H1 (cell line): ENCODE data around the gene NECAB3. TPM values are rescaled to one million over a fixed set of nuclear protein-coding genes. Genes with fewer than 3 reads are reported as not detected.

Experiments
- CTCF ChIA-PET: fragments of 300-600 bp; sonication (Branson Sonifier 250); formaldehyde crosslinking; loops from one replicate; lab custom pipeline; 2021; ENCODE audit not compliant: partially characterized antibody; lab: Charles Lee
- POLR2A ChIA-PET: fragments of 300-600 bp; sonication (Branson Sonifier 250); formaldehyde crosslinking; loops from one replicate; lab custom pipeline; 2021; ENCODE audit warnings: inconsistent platforms; ENCODE audit not compliant: partially characterized antibody; lab: Charles Lee
- DNase-seq, 2 experiments: peaks; one replicate each; pipeline versions ENCODE4 v3.0.0 to v3.0.0-alpha.2; 2010 to 2022; ENCODE audit warnings: low spot score in 2 of 2, low read depth in 1 of 2, mixed read lengths in 1 of 2
- FAIRE-seq: peaks from 2 replicates; lab custom pipeline; 2011; peaks lifted over from hg19 to GRCh38; lab: Jason Lieb, UNC
- H2AFZ ChIP-seq: 2 replicates; pipeline ENCODE4 v1.8.1; 2012; ENCODE audit warnings: low read length, inconsistent platforms
- H2AK5ac ChIP-seq: 2 replicates; pipeline ENCODE4 v1.6.1; 2013; ENCODE audit warnings: low read depth, low read length
- H2BK120ac ChIP-seq: replicated peaks from 2 replicates; pipeline ENCODE3; 2013; ENCODE audit warnings: low read depth, low read length, inconsistent platforms
- H2BK12ac ChIP-seq: 2 replicates; pipeline ENCODE4 v1.6.1; 2013; ENCODE audit warnings: low read depth, low read length
- H2BK15ac ChIP-seq: 2 replicates; pipeline ENCODE4 v1.6.1; 2013; ENCODE audit warnings: low read length
- H2BK20ac ChIP-seq: 2 replicates; pipeline ENCODE4 v1.6.1; 2013; ENCODE audit warnings: low read length
- H2BK5ac ChIP-seq: 2 replicates; pipeline ENCODE4 v1.6.1; 2013; ENCODE audit warnings: low read depth, low read length
- H3K14ac ChIP-seq: 2 replicates; pipeline ENCODE4 v1.6.1; 2013; ENCODE audit warnings: inconsistent platforms; ENCODE audit not compliant: insufficient read length
- H3K18ac ChIP-seq: 2 replicates; pipeline ENCODE4 v1.6.1; 2013; ENCODE audit warnings: low read length; ENCODE audit errors: extremely low read depth
- H3K23ac ChIP-seq: 2 replicates; pipeline ENCODE4 v1.6.1; 2013; ENCODE audit warnings: inconsistent platforms; ENCODE audit not compliant: insufficient read length
- H3K23me2 ChIP-seq: 2 replicates; pipeline ENCODE4 v1.6.1; 2013; ENCODE audit warnings: low read depth, low read length
- H3K27ac ChIP-seq: 2 replicates; pipeline ENCODE4 v1.6.1; 2011; ENCODE audit warnings: low read depth, low read length, inconsistent platforms
- H3K27me3 ChIP-seq, 4 experiments: replicated peaks in 1 of 4; 1 replicate in 1 of 4; 2 replicates in 3 of 4; pipeline versions ENCODE4 v1.6.1 to v1.8.1; 2011 to 2013; ENCODE audit warnings: low read length in 3 of 4, mild to moderate bottlenecking in 3 of 4, inconsistent platforms in 2 of 4, mixed read lengths in 2 of 4, moderate library complexity in 1 of 4; ENCODE audit not compliant: control insufficient read depth in 3 of 4, insufficient read depth in 3 of 4; ENCODE audit errors: extremely low read depth in 1 of 4
- H3K36me3 ChIP-seq, 4 experiments: 2 replicates each; pipeline versions ENCODE4 v1.6.1 to v1.8.1; 2011 to 2013; ENCODE audit warnings: mild to moderate bottlenecking in 4 of 4, low read length in 3 of 4, moderate library complexity in 2 of 4, control low read depth in 1 of 4, inconsistent platforms in 1 of 4; ENCODE audit not compliant: insufficient read depth in 4 of 4, control insufficient read depth in 2 of 4
- H3K4ac ChIP-seq: replicated peaks from 2 replicates; pipeline ENCODE3; 2013; ENCODE audit warnings: low read length, low read depth, mixed read lengths, inconsistent platforms; ENCODE audit not compliant: insufficient read length
- H3K4me1 ChIP-seq, 4 experiments: replicated peaks in 1 of 4; 1 replicate in 1 of 4; 2 replicates in 3 of 4; pipeline versions ENCODE4 v1.6.1 to v1.8.1; 2011 to 2013; ENCODE audit warnings: low read length in 3 of 4, inconsistent platforms in 2 of 4, mixed read lengths in 1 of 4; ENCODE audit not compliant: insufficient read depth in 4 of 4, control insufficient read depth in 3 of 4
- H3K4me2 ChIP-seq, 2 experiments: 2 replicates each; pipeline versions ENCODE4 v1.6.1 to v1.8.1; 2011 to 2013; ENCODE audit warnings: low read depth in 2 of 2, low read length in 2 of 2, control low read depth in 1 of 2, inconsistent platforms in 1 of 2, mild to moderate bottlenecking in 1 of 2; ENCODE audit not compliant: insufficient read depth in 1 of 2
- H3K4me3 ChIP-seq, 4 experiments: fragments of 200-600, 300-600 bp in 1 of 4; sonication (generic), shearing (Covaris generic), sonication (Bioruptor Twin) in 1 of 4; 2 replicates each; pipeline versions ENCODE4 v1.5.1 to v1.8.1; 2011 to 2016; ENCODE audit warnings: low read length in 4 of 4, low read depth in 3 of 4, control low read depth in 2 of 4, inconsistent platforms in 2 of 4, mild to moderate bottlenecking in 2 of 4, mixed read lengths in 1 of 4, moderate library complexity in 1 of 4; ENCODE audit not compliant: insufficient read depth in 2 of 4; ENCODE audit errors: extremely low read depth in 1 of 4
- H3K56ac ChIP-seq: replicated peaks from 2 replicates; pipeline ENCODE3; 2013; ENCODE audit warnings: low read depth, mild to moderate bottlenecking, mixed read lengths, low read length, inconsistent platforms; ENCODE audit not compliant: insufficient read length
- H3K79me1 ChIP-seq: 2 replicates; pipeline ENCODE4 v1.6.1; 2013; ENCODE audit warnings: low read depth, low read length, control low read depth
- H3K79me2 ChIP-seq, 2 experiments: 2 replicates each; pipeline versions ENCODE4 v1.6.1 to v1.8.1; 2012 to 2013; ENCODE audit warnings: low read length in 2 of 2, mild to moderate bottlenecking in 2 of 2, inconsistent platforms in 1 of 2; ENCODE audit not compliant: insufficient read depth in 2 of 2, control insufficient read depth in 1 of 2
- H3K9ac ChIP-seq, 4 experiments: replicated peaks in 1 of 4; 1 replicate in 1 of 4; 2 replicates in 3 of 4; pipeline versions ENCODE4 v1.6.1 to v1.8.1; 2011 to 2013; ENCODE audit warnings: low read depth in 3 of 4, low read length in 3 of 4, control low read depth in 2 of 4, mild to moderate bottlenecking in 2 of 4, moderate library complexity in 2 of 4, inconsistent platforms in 1 of 4; ENCODE audit errors: extremely low read depth in 1 of 4
- H3K9me3 ChIP-seq, 2 experiments: 2 replicates each; pipeline versions ENCODE4 v1.6.1 to v1.8.1; 2012 to 2013; ENCODE audit warnings: mild to moderate bottlenecking in 2 of 2, moderate library complexity in 2 of 2, control low read depth in 1 of 2, inconsistent platforms in 1 of 2, low read depth in 1 of 2, low read length in 1 of 2, mixed read lengths in 1 of 2; ENCODE audit not compliant: insufficient read depth in 2 of 2
- H4K20me1 ChIP-seq, 2 experiments: replicated peaks in 1 of 2; 2 replicates each; pipeline versions ENCODE3 to v1.8.1; 2011 to 2013; ENCODE audit warnings: inconsistent platforms in 2 of 2, low read length in 2 of 2, mild to moderate bottlenecking in 1 of 2; ENCODE audit not compliant: insufficient read depth in 2 of 2, control insufficient read depth in 1 of 2
- H4K5ac ChIP-seq: 2 replicates; pipeline ENCODE4 v1.6.1; 2013; ENCODE audit warnings: low read length, low read depth, mixed read lengths, inconsistent platforms; ENCODE audit not compliant: insufficient read length
- H4K8ac ChIP-seq: 2 replicates; pipeline ENCODE4 v1.8.0; 2013; ENCODE audit warnings: mild to moderate bottlenecking, moderate library complexity, low read length, inconsistent platforms; ENCODE audit not compliant: insufficient read depth; ENCODE audit errors: extremely low read depth
- H4K91ac ChIP-seq: replicated peaks from 2 replicates; pipeline ENCODE3; 2013; ENCODE audit warnings: low read length, mixed read lengths, inconsistent platforms; ENCODE audit not compliant: insufficient read length
- BACH1 ChIP-seq: IDR thresholded peaks from 2 replicates; pipeline ENCODE4 v1.6.1; 2012; ENCODE audit warnings: low read length, improper control_type of control experiment
- CTCF ChIP-seq, 3 experiments: IDR thresholded peaks; 1 replicate in 2 of 3; 2 replicates in 1 of 3; pipeline versions ENCODE4 v1.5.1 to v1.6.1; 2011; ENCODE audit warnings: low read length in 3 of 3, mild to moderate bottlenecking in 3 of 3, inconsistent platforms in 2 of 3, low read depth in 1 of 3, moderate library complexity in 1 of 3; ENCODE audit not compliant: insufficient read depth in 1 of 3; ENCODE audit errors: control extremely low read depth in 1 of 3
- JUND ChIP-seq: IDR thresholded peaks from 2 replicates; pipeline ENCODE4 v1.6.1; 2011; ENCODE audit warnings: mild to moderate bottlenecking, improper control_type of control experiment, low read length
- NRF1 ChIP-seq: IDR thresholded peaks from 2 replicates; pipeline ENCODE4 v1.6.1; 2011; ENCODE audit warnings: mild to moderate bottlenecking, low read depth, low read length, improper control_type of control experiment
- POLR2AphosphoS5 ChIP-seq: IDR thresholded peaks from 2 replicates; pipeline ENCODE4 v1.6.1; 2011; ENCODE audit warnings: low read depth, low read length
- RBBP5 ChIP-seq: IDR thresholded peaks from 2 replicates; pipeline ENCODE4 v1.7.1; 2012; ENCODE audit warnings: low read depth, mild to moderate bottlenecking, inconsistent platforms, low read length, moderate library complexity, borderline replicate concordance
- SAP30 ChIP-seq: fragments of 300-600 bp; sonication (generic); IDR thresholded peaks from 2 replicates; pipeline ENCODE4 v1.7.1; 2012; ENCODE audit warnings: low read length, moderate library complexity, mild to moderate bottlenecking, inconsistent platforms; ENCODE audit not compliant: insufficient read depth, insufficient replicate concordance
- TAF1 ChIP-seq: IDR thresholded peaks from 2 replicates; pipeline ENCODE4 v1.6.1; 2011; ENCODE audit warnings: mild to moderate bottlenecking, low read depth, low read length
- TEAD4 ChIP-seq: IDR thresholded peaks from 2 replicates; pipeline ENCODE4 v1.6.1; 2012; ENCODE audit warnings: low read depth, low read length, inconsistent platforms, mixed read lengths
- WGBS, 2 experiments: shearing (Covaris generic) in 1 of 2; methylation state at CpG; one replicate each; pipeline versions ENCODE4 v1.1.6 to v1.1.7; 2013 to 2015; ENCODE audit warnings: low lambda C conversion rate in 2 of 2, mixed read lengths in 2 of 2, inconsistent platforms in 1 of 2, low coverage in 1 of 2, missing lambda C conversion rate in 1 of 2; ENCODE audit not compliant: insufficient replicate concordance in 2 of 2, insufficient coverage in 1 of 2, insufficient read length in 1 of 2; ENCODE audit errors: extremely low coverage in 1 of 2, missing lambda C conversion rate in 1 of 2; 5-methylcytosine and 5-hydroxymethylcytosine counted together
- polyA plus RNA-seq, 7 experiments: library from polyadenylated mRNA; depleted of rRNA in 3 of 7; stranded (reverse) in 5 of 7; unstranded in 2 of 7; fragments of >200 nt in 5 of 7; fragments of 200-250 nt in 2 of 7; gene quantifications; 1 replicate in 5 of 7; 2 replicates in 1 of 7; 4 replicates in 1 of 7; pipeline versions ENCODE4 v1.2.1 to v1.2.3, GENCODE V29; 2011 to 2013; ENCODE audit warnings: missing spikeins in 2 of 7, mixed read lengths in 2 of 7
- total RNA-seq: library from RNA; stranded (reverse); fragmentation: NEBNext Ultra II Directional; extraction: Animal tissue kit (Norgen Biotek cat#: 25700); gene quantifications from 2 replicates; pipeline ENCODE4 v1.2.1, GENCODE V29; 2021

NECAB3 gene
- total and polyA plus RNA-seq, 2 of the 8 experiments (the other 6 are each of a cell fraction or from before 2014, with no cell fraction given): 20.5 to 46.2 TPM

- H3K4ac ChIP-seq: no peak overlapping the region
- TF ChIP-seq CTCF (IDR thresholded peaks at IDR 0.05; ENCODE audit: control extremely low read depth in 1 of 3, insufficient read depth in 1 of 3, low read depth in 1 of 3, low read length in 3 of 3) (no peak), POLR2AphosphoS5 (no peak), BACH1 (no peak), TEAD4 (no peak), TAF1 (no peak), NRF1 (no peak), RBBP5 (no peak), SAP30 (no peak), JUND (no peak)
- TF ChIP-seq, all 59 proteins: peak for 0
- H3K4me2 ChIP-seq: no peak overlapping the region
- DNase-seq: no peak
- H4K5ac ChIP-seq: no peak overlapping the region
- H3K4me3 ChIP-seq: no peak overlapping the region
- H3K18ac ChIP-seq: no peak overlapping the region
- H2AFZ ChIP-seq: no peak overlapping the region
- no peaks in the 10 kb centered on the region for H3K79me2 ChIP-seq
- no peaks in the 10 kb centered on the region for H3K79me1 ChIP-seq
- no peak for FAIRE-seq
- H3K36me3 ChIP-seq: peaks cover 0 to 12% (median 3%) of the 10 kb centered on the region in 4 experiments; a peak in 4 of 8 replicates
- H2BK15ac ChIP-seq: no peak overlapping the region
- H4K20me1 ChIP-seq: peaks cover 0 to 1% of the 10 kb centered on the region in 2 experiments
- H3K27ac ChIP-seq: no peak overlapping the region
- POLR2A ChIA-PET: no interaction called here
- no peak overlapping the region for H3K23ac ChIP-seq
- H4K91ac ChIP-seq: no peak overlapping the region
- H3K9ac ChIP-seq: no peak overlapping the region
- H2BK120ac ChIP-seq: no peak overlapping the region
- no peaks in the 10 kb centered on the region for H3K27me3 ChIP-seq
- CTCF ChIA-PET: interaction anchor here (0.5 to 1.5 kb wide), 3 partner anchors 14 to 122 kb away, joined by 3 read pairs; no protein-coding TSS in a partner anchor
- no peak overlapping the region for H2BK12ac ChIP-seq
- no peak overlapping the region for H3K14ac ChIP-seq
- 85% methylated on average over 2 of the region's 2 CpGs; no CpG with 5 or more reads in 1 of the 2 experiments for WGBS, 2 experiments
- no peak overlapping the region for H2AK5ac ChIP-seq
- H2BK20ac ChIP-seq: no peak overlapping the region
- H4K8ac ChIP-seq: no peak overlapping the region
- no peak overlapping the region for H3K56ac ChIP-seq
- H3K4me1 ChIP-seq: no peaks in the 10 kb centered on the region
- no peaks in the 10 kb centered on the region for H3K23me2 ChIP-seq
- no peaks in the 10 kb centered on the region for H3K9me3 ChIP-seq
- H2BK5ac ChIP-seq: no peak overlapping the region
Measured at GRCh38 chr20:33609504-33609903, 64.7 kb downstream of the NECAB3 start.
